ENCODE data around the gene NCAN.

GRCh38 chr19:19236173-19236572 is 24.4 kb downstream of the NCAN start:
- no peak for TF ChIP-seq CTCF (IDR thresholded peaks at IDR 0.05; ENCODE audit: poor library complexity, severe bottlenecking)
- no peak for TF ChIP-seq RAD21 (conservative IDR thresholded peaks at IDR 0.05)
- TF ChIP-seq REST (IDR thresholded peaks at IDR 0.05; ENCODE audit: borderline replicate concordance), result no peak
- no peak for TF ChIP-seq POLR2AphosphoS5 (IDR thresholded peaks at IDR 0.05)

All from neural cell (in vitro differentiated cells).